ENCODE data around the gene CARD18. TPM values are rescaled to one million over a fixed set of nuclear protein-coding genes. Genes with fewer than 3 reads are reported as not detected.

Gene CARD18
- total RNA-seq, 4 donors from 2014 or later: not detected

DNA sequence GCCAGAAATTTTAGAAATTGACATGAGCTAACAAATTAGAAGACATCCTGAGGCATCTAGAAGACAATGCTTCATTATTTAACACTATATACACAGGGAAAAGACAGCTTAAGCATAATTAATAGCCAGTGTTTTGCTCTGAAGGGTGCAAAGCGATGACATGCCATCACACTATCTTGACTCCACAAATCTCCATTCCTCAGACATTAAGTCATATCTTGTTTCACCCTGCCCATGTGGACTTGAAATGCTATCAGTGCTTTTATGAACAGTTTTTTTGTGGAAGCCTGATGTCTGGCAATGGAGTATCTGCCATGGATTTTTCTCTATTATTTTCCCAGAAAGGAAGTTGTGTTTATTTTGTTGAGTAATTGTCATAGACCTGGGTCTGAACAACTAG lies 2.3 kb downstream of the CARD18 start:
- no peak overlapping the region for H3K27ac ChIP-seq
- intact Hi-C loops (cut with DNase I; ENCODE audit: low total_unique reads): no loop called here
- WGBS, 2 donors (ENCODE audit: low coverage in 1 of 2): 86 to 88% methylated on average over 1 of the region's 1 CpG
- H3K36me3 ChIP-seq: no peaks in the 10 kb centered on the region
- H3K27me3 ChIP-seq: no peaks in the 10 kb centered on the region
- no peak overlapping the region for H3K4me3 ChIP-seq
- no peaks in the 10 kb centered on the region for H3K9me3 ChIP-seq
- no peaks in the 10 kb centered on the region for H3K4me1 ChIP-seq
- DNase-seq: no peak
- in situ Hi-C loops (cut with MboI; ENCODE audit: low pct_ligation_motif_present in 1 of 4, low pct_unique_long_range_greater_than_20kb in 1 of 4, low sequenced_read_pairs in 3 of 4): no loop called here
- TF ChIP-seq POLR2AphosphoS5 (IDR thresholded peaks at IDR 0.05) (no peak), EP300 (IDR thresholded peaks at IDR 0.05; ENCODE audit: low read depth) (no peak), POLR2A (IDR thresholded peaks at IDR 0.05) (no peak)
- TF ChIP-seq, protein P1, sequence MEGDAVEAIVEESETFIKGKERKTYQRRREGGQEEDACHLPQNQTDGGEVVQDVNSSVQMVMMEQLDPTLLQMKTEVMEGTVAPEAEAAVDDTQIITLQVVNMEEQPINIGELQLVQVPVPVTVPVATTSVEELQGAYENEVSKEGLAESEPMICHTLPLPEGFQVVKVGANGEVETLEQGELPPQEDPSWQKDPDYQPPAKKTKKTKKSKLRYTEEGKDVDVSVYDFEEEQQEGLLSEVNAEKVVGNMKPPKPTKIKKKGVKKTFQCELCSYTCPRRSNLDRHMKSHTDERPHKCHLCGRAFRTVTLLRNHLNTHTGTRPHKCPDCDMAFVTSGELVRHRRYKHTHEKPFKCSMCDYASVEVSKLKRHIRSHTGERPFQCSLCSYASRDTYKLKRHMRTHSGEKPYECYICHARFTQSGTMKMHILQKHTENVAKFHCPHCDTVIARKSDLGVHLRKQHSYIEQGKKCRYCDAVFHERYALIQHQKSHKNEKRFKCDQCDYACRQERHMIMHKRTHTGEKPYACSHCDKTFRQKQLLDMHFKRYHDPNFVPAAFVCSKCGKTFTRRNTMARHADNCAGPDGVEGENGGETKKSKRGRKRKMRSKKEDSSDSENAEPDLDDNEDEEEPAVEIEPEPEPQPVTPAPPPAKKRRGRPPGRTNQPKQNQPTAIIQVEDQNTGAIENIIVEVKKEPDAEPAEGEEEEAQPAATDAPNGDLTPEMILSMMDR (IDR thresholded peaks at IDR 0.05): no peak

DNA sequence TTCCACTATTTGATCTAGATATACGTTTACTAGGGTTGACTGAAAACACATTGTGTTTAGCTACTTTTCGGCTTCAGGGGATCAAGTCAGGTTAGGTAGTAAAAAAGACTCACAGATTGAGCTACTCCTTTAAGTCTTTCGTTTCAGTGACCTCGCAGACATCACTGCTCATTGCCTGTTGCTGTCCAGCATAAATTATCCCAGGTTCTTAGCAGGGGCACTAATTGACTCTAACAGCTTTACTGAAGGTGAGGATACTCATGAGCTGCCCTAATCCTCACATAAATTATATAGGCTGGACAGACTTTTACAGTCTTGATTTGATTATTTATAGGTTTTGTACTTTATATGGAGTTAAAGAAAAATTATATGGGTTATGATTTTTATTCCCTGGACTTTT lies 3.7 kb downstream of the CARD18 start:
- Histone ChIP-seq H3K4me3 (no peak overlapping the region), H3K36me3 (no peaks in the 10 kb centered on the region), H3K27me3 (no peaks in the 10 kb centered on the region), H3K4me1 (no peaks in the 10 kb centered on the region), H3K9me3 (no peaks in the 10 kb centered on the region), H3K27ac (no peak overlapping the region)
- 71 to 78% methylated on average over 4 of the region's 4 CpGs for WGBS, 2 donors (ENCODE audit: low coverage in 1 of 2)
- in situ Hi-C loops (cut with MboI; ENCODE audit: low pct_ligation_motif_present in 1 of 4, low pct_unique_long_range_greater_than_20kb in 1 of 4, low sequenced_read_pairs in 3 of 4) (no loop called here), intact Hi-C loops (cut with DNase I; ENCODE audit: low total_unique reads) (no loop called here)
- no peak for DNase-seq
- TF ChIP-seq, protein P1 (IDR thresholded peaks at IDR 0.05): no peak
- TF ChIP-seq POLR2AphosphoS5 (IDR thresholded peaks at IDR 0.05) (no peak), POLR2A (IDR thresholded peaks at IDR 0.05) (no peak), EP300 (IDR thresholded peaks at IDR 0.05; ENCODE audit: low read depth) (no peak)

DNA sequence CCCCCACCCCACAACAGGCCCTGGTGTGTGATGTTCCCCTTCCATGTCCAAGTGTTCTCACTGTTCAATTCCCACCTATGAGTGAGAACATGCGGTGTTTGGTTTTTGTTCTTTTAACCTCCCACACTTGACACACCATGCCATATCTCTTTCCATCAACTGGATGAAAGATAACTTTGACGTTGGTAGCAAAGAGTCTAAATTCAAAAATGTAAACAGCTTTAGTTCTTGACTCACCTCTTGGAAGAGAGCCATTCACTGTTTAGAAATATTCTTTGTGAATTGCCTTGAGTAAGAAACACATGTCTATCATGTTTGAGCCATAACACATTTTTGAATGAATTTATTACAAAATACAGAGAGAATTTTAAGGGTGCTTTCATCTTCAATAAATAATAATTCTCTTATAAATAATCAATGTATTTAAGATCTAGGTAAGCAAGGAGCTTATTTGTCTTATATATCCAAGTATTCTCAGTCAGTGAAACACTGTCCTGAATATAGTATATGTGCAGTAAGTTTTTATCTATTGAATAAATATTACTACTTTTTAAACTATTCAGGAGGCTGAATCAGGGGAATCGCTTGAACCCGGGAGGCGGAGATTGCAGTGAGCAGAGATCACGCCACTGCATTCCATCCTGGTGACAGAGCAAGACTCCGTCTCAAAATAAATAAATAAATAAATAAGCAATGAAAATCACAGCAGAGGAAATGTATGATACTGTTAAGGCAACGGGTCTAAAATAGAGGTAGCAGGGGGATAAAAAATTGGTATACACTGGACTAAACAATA lies 6.7 kb downstream of the CARD18 start:
- H3K4me1 ChIP-seq: no peaks in the 10 kb centered on the region
- H3K27ac ChIP-seq: no peak overlapping the region
- WGBS, 2 donors (ENCODE audit: low coverage in 1 of 2): 87 to 88% methylated on average over 8 of the region's 8 CpGs
- TF ChIP-seq POLR2A (IDR thresholded peaks at IDR 0.05) (no peak), EP300 (IDR thresholded peaks at IDR 0.05; ENCODE audit: low read depth) (no peak), POLR2AphosphoS5 (IDR thresholded peaks at IDR 0.05) (no peak)
- TF ChIP-seq, protein P1 (IDR thresholded peaks at IDR 0.05): no peak
- intact Hi-C loops (cut with DNase I; ENCODE audit: low total_unique reads): no loop called here
- DNase-seq: no peak
- no peaks in the 10 kb centered on the region for H3K9me3 ChIP-seq
- H3K36me3 ChIP-seq: no peaks in the 10 kb centered on the region
- no peak overlapping the region for H3K4me3 ChIP-seq
- no peaks in the 10 kb centered on the region for H3K27me3 ChIP-seq
- in situ Hi-C loops (cut with MboI; ENCODE audit: low pct_ligation_motif_present in 1 of 4, low pct_unique_long_range_greater_than_20kb in 1 of 4, low sequenced_read_pairs in 3 of 4): no loop called here

DNA sequence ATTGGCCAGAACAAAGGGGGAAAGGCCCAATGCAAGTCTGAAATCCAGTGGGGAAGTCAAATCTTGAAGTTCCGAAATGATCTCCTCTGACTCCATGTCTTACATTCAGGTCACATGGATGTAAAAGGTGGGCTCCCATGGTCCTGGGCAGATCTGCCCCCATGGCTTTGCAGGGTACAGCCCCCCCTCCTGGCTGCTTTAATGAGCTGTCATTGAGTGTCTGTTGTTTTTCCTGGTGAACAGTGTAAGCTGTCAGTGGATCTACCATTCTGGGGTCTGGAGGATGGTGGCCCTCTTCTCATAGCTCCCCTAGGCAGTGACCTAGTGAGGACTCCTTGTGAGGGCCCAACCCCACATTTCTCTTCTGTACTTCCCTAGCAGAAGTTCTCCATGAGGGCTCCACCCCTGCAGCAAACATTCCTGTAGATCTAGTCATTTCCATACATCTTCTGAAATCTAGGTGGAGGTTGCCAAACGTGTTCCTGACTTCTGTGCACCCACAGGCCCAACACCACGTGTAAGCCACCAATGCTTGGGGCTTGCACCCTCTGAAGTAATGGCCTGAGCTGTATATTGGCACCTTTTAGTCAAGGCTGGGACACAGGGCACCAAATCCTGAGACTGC lies 9.3 kb downstream of the CARD18 start:
- 54% methylated on average over 3 of the region's 3 CpGs; no CpG with 5 or more reads in 1 of the 2 donors for WGBS, 2 donors (ENCODE audit: low coverage in 1 of 2)
- in situ Hi-C loops (cut with MboI; ENCODE audit: low pct_ligation_motif_present in 1 of 4, low pct_unique_long_range_greater_than_20kb in 1 of 4, low sequenced_read_pairs in 3 of 4): no loop called here

More for the DNA sequence above, 9.3 kb downstream of the CARD18 start:
- no peaks in the 10 kb centered on the region for H3K36me3 ChIP-seq
- no peaks in the 10 kb centered on the region for H3K9me3 ChIP-seq
- H3K27ac ChIP-seq: no peak overlapping the region
- no peak for DNase-seq
- no peaks in the 10 kb centered on the region for H3K27me3 ChIP-seq
- TF ChIP-seq, protein P1 (IDR thresholded peaks at IDR 0.05): no peak
- no peak for TF ChIP-seq POLR2A (IDR thresholded peaks at IDR 0.05)
- TF ChIP-seq POLR2AphosphoS5 (IDR thresholded peaks at IDR 0.05): no peak
- TF ChIP-seq EP300 (IDR thresholded peaks at IDR 0.05; ENCODE audit: low read depth): no peak
- H3K4me3 ChIP-seq: no peak overlapping the region
- intact Hi-C loops (cut with DNase I; ENCODE audit: low total_unique reads): no loop called here
- no peaks in the 10 kb centered on the region for H3K4me1 ChIP-seq
